DOHH2 (cell line): ENCODE measurements around the gene MZT2A.
"Not testable (repeated sequence)": the region's sequence is repeated elsewhere in the genome, so short reads cannot be mapped to it uniquely, and the experiment has no call there.

Source experiments
- CTCF ChIP-seq: fragments of 200-600 bp; sonication (generic); IDR thresholded peaks from one replicate; pipeline ENCODE4 v1.5.1; 2014; ENCODE audit warnings: antibody characterized with exemption, mild to moderate bottlenecking, low read depth, low read length; ENCODE audit not compliant: poor library complexity, severe bottlenecking
- EZH2phosphoT487 ChIP-seq: fragments of 200-600 bp; sonication (generic); IDR thresholded peaks from 2 replicates; pipeline ENCODE4 v1.6.1; 2017; ENCODE audit warnings: borderline replicate concordance, mild to moderate bottlenecking, antibody characterized with exemption, low read length, moderate library complexity, mixed read lengths

DNA sequence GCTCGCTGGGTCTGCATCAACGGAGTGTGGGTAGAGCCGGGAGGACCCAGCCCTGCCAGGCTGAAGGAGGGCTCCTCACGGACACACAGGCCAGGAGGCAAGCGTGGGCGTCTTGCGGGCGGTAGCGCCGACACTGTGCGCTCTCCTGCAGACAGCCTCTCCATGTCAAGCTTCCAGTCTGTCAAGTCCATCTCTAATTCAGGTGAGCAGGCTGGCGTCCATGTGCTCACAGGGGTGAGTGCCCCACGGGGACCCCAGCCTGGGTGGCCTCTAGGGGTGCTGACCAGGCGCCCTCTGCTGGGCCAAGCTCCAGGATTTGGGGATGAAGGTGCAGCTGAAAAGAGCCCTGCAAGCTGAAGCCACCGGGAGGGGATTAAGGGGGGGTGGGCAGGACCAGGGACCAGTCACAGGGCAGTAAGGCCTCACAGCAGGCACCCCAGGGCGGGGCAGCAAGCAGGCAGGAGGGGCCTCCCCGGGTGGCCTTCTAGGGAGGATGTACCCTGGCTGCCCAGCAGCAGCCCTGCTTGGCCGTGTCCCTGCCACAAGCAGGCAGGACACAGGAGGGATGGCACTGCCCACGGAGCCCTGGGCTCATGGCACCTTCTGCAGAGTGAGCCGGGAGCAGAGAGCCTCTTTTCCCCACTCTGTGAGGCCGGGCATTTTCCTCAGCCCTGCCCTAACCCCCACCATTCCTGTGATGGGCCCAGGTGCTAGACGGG, 38.6 kb upstream of the MZT2A start:
- TF ChIP-seq CTCF, result peak; percentile 17
- TF ChIP-seq EZH2phosphoT487, result not testable (repeated sequence)
